T-helper 1 cell treated with Interleukin-12 subunit alpha and Interleukin-12 subunit beta and Interleukin-4 antibody, amounts not matched to agents 30 μg/mL and 1 μg/mL, for 36 hours (primary cell): ENCODE measurements around the gene C7orf57.

Source experiments
- H3K27ac Mint-ChIP-seq: one replicate; pipeline ENCODE4 v1.8.0; 2021; ENCODE audit warnings: mild to moderate bottlenecking, mixed read lengths
- H3K27me3 Mint-ChIP-seq: one replicate; pipeline ENCODE4 v1.8.0; 2021; ENCODE audit warnings: low read depth, mixed read lengths
- H3K36me3 Mint-ChIP-seq: one replicate; pipeline ENCODE4 v1.8.0; 2021; ENCODE audit warnings: low read depth, mixed read lengths
- H3K4me1 Mint-ChIP-seq: one replicate; pipeline ENCODE4 v1.8.0; 2021; ENCODE audit warnings: low read depth, mixed read lengths
- H3K4me3 Mint-ChIP-seq: one replicate; pipeline ENCODE4 v1.8.0; 2021; ENCODE audit warnings: mild to moderate bottlenecking, moderate library complexity, mixed read lengths
- H3K9me3 Mint-ChIP-seq: one replicate; pipeline ENCODE4 v1.8.0; 2021; ENCODE audit warnings: mixed read lengths

Gene C7orf57

GRCh38 chr7:48101968-48102367, 66.6 kb downstream of the C7orf57 start:
- H3K36me3 Mint-ChIP-seq = peaks cover 65% of the 10 kb centered on the region

GRCh38 chr7:48102530-48102929, 67.2 kb downstream of the C7orf57 start:
- H3K4me1 Mint-ChIP-seq = peaks cover 33% of the 10 kb centered on the region
- no peaks in the 10 kb centered on the region for H3K9me3 Mint-ChIP-seq
- no peaks in the 10 kb centered on the region for H3K27me3 Mint-ChIP-seq
- peaks cover 65% of the 10 kb centered on the region for H3K36me3 Mint-ChIP-seq
- H3K27ac Mint-ChIP-seq = peak overlapping the region; percentile 62
- H3K4me3 Mint-ChIP-seq = no peak overlapping the region

More at GRCh38 chr7:48101968-48102367, 66.6 kb downstream of the C7orf57 start:
- Mint-ChIP-seq H3K4me1 (peaks cover 37% of the 10 kb centered on the region), H3K9me3 (no peaks in the 10 kb centered on the region), H3K4me3 (no peak overlapping the region), H3K27ac (no peak overlapping the region), H3K27me3 (no peaks in the 10 kb centered on the region)

GRCh38 chr7:48105045-48105444, 69.7 kb downstream of the C7orf57 start:
- Mint-ChIP-seq H3K4me1 (peaks cover 19% of the 10 kb centered on the region), H3K4me3 (no peak overlapping the region), H3K27me3 (no peaks in the 10 kb centered on the region), H3K36me3 (peaks cover 62% of the 10 kb centered on the region), H3K9me3 (no peaks in the 10 kb centered on the region), H3K27ac (no peak overlapping the region)

GRCh38 chr7:48106906-48107659, 71.7 kb downstream of the C7orf57 start:
- Mint-ChIP-seq H3K27me3 (no peaks in the 10 kb centered on the region), H3K4me3 (no peak overlapping the region), H3K4me1 (peaks cover 23% of the 10 kb centered on the region), H3K36me3 (peaks cover 62% of the 10 kb centered on the region), H3K27ac (no peak overlapping the region), H3K9me3 (no peaks in the 10 kb centered on the region)

DNA sequence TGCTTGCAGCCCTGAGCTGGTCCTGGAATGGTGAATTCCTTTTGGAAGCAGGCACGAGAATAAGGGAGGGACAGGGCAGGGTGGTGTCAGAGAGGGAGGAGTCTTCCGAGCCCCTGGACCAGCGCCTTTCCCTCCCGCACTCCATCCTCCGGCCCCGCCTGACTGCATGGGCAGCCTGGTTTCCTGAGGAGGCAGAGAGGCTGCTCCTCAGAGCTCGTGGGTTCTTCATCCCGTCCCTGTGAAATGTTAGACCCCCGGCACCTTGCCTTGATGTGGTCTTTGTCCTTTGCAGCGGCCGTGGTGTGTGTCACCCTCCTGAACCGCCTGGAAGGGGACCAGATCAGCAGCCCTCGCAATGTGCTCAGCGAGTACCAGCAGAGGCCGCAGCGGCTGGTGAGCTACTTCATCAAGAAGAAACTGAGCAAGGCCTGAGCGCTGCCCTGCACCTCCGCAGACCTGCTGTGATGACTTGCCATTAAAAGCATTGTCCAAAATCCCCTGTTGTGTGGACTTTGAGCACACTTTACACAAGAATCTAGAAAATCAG, 72.7 kb downstream of the C7orf57 start:
- no peaks in the 10 kb centered on the region for H3K27me3 Mint-ChIP-seq
- peaks cover 20% of the 10 kb centered on the region for H3K4me1 Mint-ChIP-seq
- H3K9me3 Mint-ChIP-seq = no peaks in the 10 kb centered on the region
- H3K27ac Mint-ChIP-seq = no peak overlapping the region
- peaks cover 54% of the 10 kb centered on the region for H3K36me3 Mint-ChIP-seq
- no peak overlapping the region for H3K4me3 Mint-ChIP-seq

GRCh38 chr7:48108959-48109847, 73.9 kb downstream of the C7orf57 start:
- Mint-ChIP-seq H3K4me3 (no peak overlapping the region), H3K27me3 (no peaks in the 10 kb centered on the region), H3K9me3 (no peaks in the 10 kb centered on the region), H3K27ac (peak overlapping the region; percentile 31), H3K4me1 (peaks cover 16% of the 10 kb centered on the region), H3K36me3 (peaks cover 48% of the 10 kb centered on the region)

- Mint-ChIP-seq H3K9me3 (no peaks in the 10 kb centered on the region), H3K27ac (peak overlapping the region; percentile 68), H3K36me3 (peaks cover 40% of the 10 kb centered on the region), H3K4me3 (no peak overlapping the region), H3K27me3 (no peaks in the 10 kb centered on the region), H3K4me1 (peaks cover 14% of the 10 kb centered on the region)
These were observed 74.7 kb downstream of the C7orf57 start for GRCh38 chr7:48109848-48110663.

DNA sequence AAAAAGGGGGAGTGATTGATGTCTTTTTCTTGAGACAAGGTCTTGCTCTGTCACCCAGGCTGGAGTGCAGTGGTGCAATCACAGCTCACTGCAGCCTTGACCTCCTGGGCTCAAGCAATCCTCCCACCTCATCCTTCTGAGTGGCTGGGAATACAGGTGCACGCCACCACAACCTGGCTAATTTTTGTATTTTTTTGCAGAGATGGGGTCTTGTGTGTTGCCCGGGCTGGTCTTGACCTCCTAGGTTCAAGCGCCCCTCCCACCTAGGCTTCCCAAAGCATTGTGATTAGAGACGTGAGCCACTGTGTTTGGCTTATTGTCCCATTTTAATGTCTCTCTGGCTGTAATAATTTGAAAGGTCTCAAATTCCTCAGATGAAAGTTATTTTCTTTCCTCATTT, 75.5 kb downstream of the C7orf57 start:
- H3K36me3 Mint-ChIP-seq = peaks cover 33% of the 10 kb centered on the region
- H3K9me3 Mint-ChIP-seq = no peaks in the 10 kb centered on the region
- H3K27ac Mint-ChIP-seq = no peak overlapping the region
- no peak overlapping the region for H3K4me3 Mint-ChIP-seq
- peaks cover 14% of the 10 kb centered on the region for H3K4me1 Mint-ChIP-seq
- H3K27me3 Mint-ChIP-seq = no peaks in the 10 kb centered on the region
